Osteoblast (primary cell): ENCODE data around the gene TADA1. TPM values are rescaled to one million over a fixed set of nuclear protein-coding genes. Genes with fewer than 3 reads are reported as not detected.
A peak's percentile ranks its signal among the peaks of the same experiment; 100 is the strongest.

Experiments used
- DNase-seq: peaks from one replicate; pipeline ENCODE4 v3.0.0; 2011; ENCODE audit warnings: low spot score, mixed read lengths; ENCODE audit not compliant: insufficient read length; ENCODE audit errors: missing footprints
- H2AFZ ChIP-seq: 2 replicates; pipeline ENCODE4 v1.6.0; 2011; ENCODE audit warnings: mild to moderate bottlenecking, low read length
- H3K27ac ChIP-seq: 2 replicates; pipeline ENCODE4 v1.5.1; 2011; ENCODE audit warnings: mild to moderate bottlenecking, low read depth, low read length, moderate library complexity
- H3K27me3 ChIP-seq: 2 replicates; pipeline ENCODE4 v1.6.0; 2012; ENCODE audit warnings: mild to moderate bottlenecking, control low read depth, inconsistent platforms, low read length, moderate library complexity; ENCODE audit not compliant: insufficient read depth
- H3K36me3 ChIP-seq: 2 replicates; pipeline ENCODE4 v1.5.1; 2011; ENCODE audit warnings: mild to moderate bottlenecking, low read length, control low read depth, moderate library complexity; ENCODE audit not compliant: insufficient read depth
- H3K4me1 ChIP-seq: 2 replicates; pipeline ENCODE4 v1.5.1; 2011; ENCODE audit warnings: mild to moderate bottlenecking, low read length, control low read depth, moderate library complexity; ENCODE audit not compliant: insufficient read depth
- H3K4me2 ChIP-seq: 2 replicates; pipeline ENCODE4 v1.6.0; 2011; ENCODE audit warnings: mild to moderate bottlenecking, low read length; ENCODE audit not compliant: insufficient read depth
- H3K4me3 ChIP-seq: fragments of 200-600 bp; sonication (generic); 3 replicates; pipeline ENCODE4 v1.5.1; 2012; ENCODE audit warnings: mild to moderate bottlenecking, low read length, inconsistent platforms; ENCODE audit not compliant: insufficient read depth
- H3K79me2 ChIP-seq: 2 replicates; pipeline ENCODE4 v1.6.0; 2012; ENCODE audit warnings: mild to moderate bottlenecking, low read length, control low read depth, inconsistent platforms; ENCODE audit not compliant: insufficient read depth
- H3K9me3 ChIP-seq: 2 replicates; pipeline ENCODE4 v1.5.1; 2011; ENCODE audit warnings: low read depth, low read length, control low read depth
- H4K20me1 ChIP-seq: 2 replicates; pipeline ENCODE4 v1.6.0; 2012; ENCODE audit warnings: mild to moderate bottlenecking, low read length, control low read depth; ENCODE audit not compliant: insufficient read depth
- CTCF ChIP-seq: IDR thresholded peaks from 2 replicates; pipeline ENCODE4 v1.5.1; 2011; ENCODE audit warnings: mild to moderate bottlenecking, low read depth, low read length, moderate library complexity; ENCODE audit errors: extremely low read depth
- total RNA-seq: library from RNA; depleted of rRNA; stranded (reverse); fragments of >200 nt; gene quantifications from 2 replicates; pipeline ENCODE4 v1.2.3, GENCODE V29; 2012

Gene TADA1
- total RNA-seq, 1 donor = 11.6 TPM

- no peaks in the 10 kb centered on the region for H3K9me3 ChIP-seq
- H2AFZ ChIP-seq = no peak overlapping the region
- no peak overlapping the region for H3K27ac ChIP-seq
- no peak for DNase-seq
- no peak for TF ChIP-seq CTCF
- peaks cover 41% of the 10 kb centered on the region for H3K79me2 ChIP-seq
- no peak overlapping the region for H3K4me3 ChIP-seq
- peaks cover 7% of the 10 kb centered on the region for H3K4me1 ChIP-seq
- H4K20me1 ChIP-seq = peaks cover 16% of the 10 kb centered on the region
- H3K27me3 ChIP-seq = no peaks in the 10 kb centered on the region
- no peak overlapping the region for H3K4me2 ChIP-seq
- peaks cover 89% of the 10 kb centered on the region for H3K36me3 ChIP-seq
Measured at GRCh38 chr1:166849135-166849534, 26.9 kb downstream of the TADA1 start.

- peaks cover 89% of the 10 kb centered on the region for H3K36me3 ChIP-seq
- no peak overlapping the region for H2AFZ ChIP-seq
- H3K27ac ChIP-seq = no peak overlapping the region
- no peak overlapping the region for H3K4me3 ChIP-seq
- peaks cover 14% of the 10 kb centered on the region for H4K20me1 ChIP-seq
- H3K79me2 ChIP-seq = peaks cover 41% of the 10 kb centered on the region
- TF ChIP-seq CTCF = no peak
- H3K4me1 ChIP-seq = peaks cover 16% of the 10 kb centered on the region
- H3K27me3 ChIP-seq = no peaks in the 10 kb centered on the region
- H3K4me2 ChIP-seq = no peak overlapping the region
- no peaks in the 10 kb centered on the region for H3K9me3 ChIP-seq
- no peak for DNase-seq
Measured at GRCh38 chr1:166848193-166848592, 27.9 kb downstream of the TADA1 start.

- no peak for DNase-seq
- peaks cover 32% of the 10 kb centered on the region for H3K4me1 ChIP-seq
- no peaks in the 10 kb centered on the region for H3K27me3 ChIP-seq
- H2AFZ ChIP-seq = no peak overlapping the region
- TF ChIP-seq CTCF = no peak
- H3K27ac ChIP-seq = peak overlapping the region; percentile 29
- no peak overlapping the region for H3K4me3 ChIP-seq
- H3K9me3 ChIP-seq = no peaks in the 10 kb centered on the region
- peaks cover 75% of the 10 kb centered on the region for H3K36me3 ChIP-seq
- no peak overlapping the region for H3K4me2 ChIP-seq
- peaks cover 31% of the 10 kb centered on the region for H4K20me1 ChIP-seq
- H3K79me2 ChIP-seq = peaks cover 62% of the 10 kb centered on the region
Measured at GRCh38 chr1:166844791-166845190, 31.3 kb downstream of the TADA1 start.

- no peak for TF ChIP-seq CTCF
- peaks cover 58% of the 10 kb centered on the region for H3K79me2 ChIP-seq
- peak overlapping the region; percentile 51 for H3K27ac ChIP-seq
- H3K4me2 ChIP-seq = no peak overlapping the region
- H2AFZ ChIP-seq = no peak overlapping the region
- DNase-seq = peak; percentile 71
- no peak overlapping the region for H3K4me3 ChIP-seq
- H3K4me1 ChIP-seq = peaks cover 32% of the 10 kb centered on the region
- no peaks in the 10 kb centered on the region for H3K9me3 ChIP-seq
- H4K20me1 ChIP-seq = peaks cover 30% of the 10 kb centered on the region
- peaks cover 67% of the 10 kb centered on the region for H3K36me3 ChIP-seq
- no peaks in the 10 kb centered on the region for H3K27me3 ChIP-seq
Measured at GRCh38 chr1:166843769-166844596, 32.1 kb downstream of the TADA1 start.
